Activated T-cell treated with anti-CD3 and anti-CD28 coated beads, Interleukin-2, amount 50 U/mL, for 48 hours (primary cell): Measurements from ENCODE around the gene DNM3.

Experiments
- DNase-seq, 2 experiments: peaks; one replicate each; pipeline ENCODE4 v3.0.0-alpha.2; 2020

The DNM3 gene

DNA sequence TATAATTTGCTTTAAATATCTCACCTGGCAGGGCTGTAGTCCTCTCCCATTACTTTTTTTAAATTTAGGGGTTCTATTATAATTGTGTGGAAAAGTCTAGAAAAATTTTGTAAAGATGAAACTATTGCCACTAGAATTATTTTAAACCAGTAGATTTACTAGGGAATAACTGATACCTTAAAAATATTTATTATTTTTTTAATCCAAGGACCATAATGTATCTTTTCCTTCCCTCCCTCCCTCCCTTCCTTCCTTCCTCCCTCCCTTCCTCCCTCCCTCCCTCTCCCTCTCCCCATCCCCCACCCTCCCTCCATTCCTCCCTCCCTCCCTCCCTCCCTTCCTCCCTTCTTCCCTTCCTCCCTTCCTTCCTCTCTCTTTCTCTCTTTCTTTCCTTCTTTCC lies 90.5 kb downstream of the DNM3 start:
- no peak for DNase-seq

DNA sequence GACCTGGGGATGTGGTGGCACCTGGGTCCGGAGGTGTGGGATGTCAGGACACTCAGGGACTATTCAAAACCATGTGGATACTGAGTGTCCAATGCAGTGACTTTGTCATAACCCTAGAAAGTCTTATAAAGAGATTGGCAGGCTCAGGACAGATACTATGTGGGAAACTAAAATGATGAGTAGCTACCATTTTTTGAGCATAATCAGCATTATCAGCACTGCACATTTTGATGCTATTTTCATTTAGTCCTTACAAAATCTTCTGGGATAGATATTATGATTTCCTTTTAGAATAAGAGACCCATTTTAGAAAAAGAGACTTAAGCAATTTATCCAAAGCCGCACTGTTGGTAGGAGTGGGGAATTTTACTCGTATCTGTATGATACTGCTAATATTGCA lies 93.4 kb downstream of the DNM3 start:
- DNase-seq = no peak

DNA sequence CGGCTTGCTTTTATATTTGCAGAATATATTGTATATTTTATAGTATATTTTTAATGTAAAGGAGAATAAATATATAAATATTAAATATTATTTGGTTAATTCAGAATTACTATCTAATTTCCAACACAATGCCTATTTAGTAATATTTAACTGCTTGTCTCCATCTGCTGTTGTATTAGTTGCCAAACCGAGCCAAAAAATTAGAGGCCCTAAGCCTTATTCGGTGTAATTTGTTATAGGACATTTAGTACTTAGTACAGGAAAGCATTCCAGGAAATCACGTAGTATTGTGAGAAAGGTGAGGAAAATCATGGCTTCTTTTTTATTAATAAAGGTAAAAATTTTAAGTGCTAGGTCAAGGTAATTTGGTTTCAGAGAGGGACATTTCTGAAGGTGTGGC lies 93.8 kb downstream of the DNM3 start:
- DNase-seq = no peak

DNA sequence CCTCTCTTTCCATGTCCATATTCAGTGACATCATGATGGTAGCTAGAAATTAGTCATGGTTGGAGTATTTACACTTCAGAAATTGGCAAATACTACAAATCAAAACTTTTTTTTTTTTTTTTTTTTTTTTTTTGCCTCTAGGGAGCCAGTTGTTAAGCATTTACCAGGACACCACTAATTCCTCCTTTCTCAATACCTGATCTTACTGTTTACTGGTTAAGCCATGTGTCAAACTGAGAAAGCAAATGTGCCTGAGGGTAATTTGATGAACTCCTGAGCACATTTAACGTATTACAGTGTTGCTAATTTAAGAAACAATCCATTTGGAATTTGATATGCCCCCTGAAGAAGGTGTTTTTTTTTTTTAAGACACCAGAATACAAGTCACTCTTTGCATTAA lies 94.4 kb downstream of the DNM3 start:
- no peak for DNase-seq

DNA sequence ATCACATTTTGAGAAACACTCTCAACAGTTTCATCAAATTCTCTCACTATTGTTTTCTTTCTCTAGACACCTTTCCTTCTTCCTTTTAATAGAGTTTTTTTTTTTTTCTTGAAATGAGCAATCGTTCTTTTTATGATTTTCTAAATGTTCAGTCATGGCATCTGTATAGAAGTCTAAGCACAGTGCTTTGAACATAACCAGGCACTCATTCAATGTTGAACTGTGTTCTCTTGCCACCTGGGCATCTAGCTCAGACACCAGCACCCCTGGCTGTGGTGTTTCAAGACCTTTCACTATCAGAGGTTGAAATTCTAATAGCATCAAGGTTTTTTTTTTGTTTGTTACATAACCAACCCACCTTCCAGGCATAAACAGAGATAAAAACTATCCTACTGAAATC lies 96.6 kb downstream of the DNM3 start:
- DNase-seq = no peak

DNA sequence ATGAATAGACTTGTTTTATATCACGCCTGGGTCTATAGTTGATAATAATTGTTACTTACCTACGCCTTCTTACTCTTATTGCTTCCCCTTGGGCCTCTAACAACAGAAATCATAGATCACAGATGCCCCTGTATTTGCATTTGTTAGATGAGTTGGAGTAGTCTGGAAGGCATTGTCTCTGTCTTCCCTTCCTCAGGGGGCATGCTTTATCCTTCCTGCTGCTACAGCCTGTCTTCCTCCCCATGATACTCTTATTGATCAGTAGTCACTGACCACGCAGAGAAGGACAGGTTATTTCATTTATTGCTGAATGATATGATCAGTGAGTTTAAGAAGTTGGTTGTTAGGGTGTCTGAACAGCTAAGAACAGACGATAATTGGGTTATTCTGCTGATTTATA lies 98.4 kb downstream of the DNM3 start:
- no peak for DNase-seq

DNA sequence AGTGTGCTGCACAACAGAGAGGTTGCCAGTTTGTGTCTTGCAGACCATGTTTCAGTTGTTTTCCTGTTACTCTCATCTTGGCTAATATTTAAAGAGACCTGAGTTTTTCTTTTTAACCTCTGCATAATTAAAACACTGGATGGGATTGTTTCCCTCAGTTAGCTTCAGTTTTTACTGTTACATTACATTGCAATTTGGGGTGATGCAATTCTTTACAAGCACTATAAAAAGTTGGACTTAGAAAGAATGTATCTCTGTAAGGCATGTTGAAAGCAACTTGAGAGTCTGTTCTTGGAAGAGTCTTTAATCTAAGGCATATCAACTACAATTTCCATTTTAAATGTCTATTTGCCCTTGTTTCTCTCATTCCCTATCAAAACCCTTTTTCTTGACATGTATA lies 99.1 kb downstream of the DNM3 start:
- no peak for DNase-seq

DNA sequence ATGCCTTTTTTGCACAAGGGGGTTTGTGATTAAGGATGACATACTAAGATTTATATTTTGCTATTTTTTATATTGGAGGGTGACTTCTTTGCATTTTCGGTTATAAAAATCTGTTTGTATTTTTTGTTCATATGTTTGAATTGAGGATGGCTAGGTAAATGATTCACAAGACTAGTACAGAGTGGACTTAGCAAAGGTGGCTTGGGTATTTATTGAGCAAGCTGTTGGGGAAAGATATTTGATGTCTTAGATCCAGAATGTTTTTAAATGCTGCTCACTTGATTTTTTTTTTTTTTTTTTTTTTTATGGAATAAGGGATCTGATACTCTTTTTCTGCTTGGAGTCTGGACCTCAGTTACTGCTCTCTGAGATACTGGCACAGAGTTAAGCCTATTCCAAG lies 100.6 kb downstream of the DNM3 start:
- DNase-seq = no peak

DNA sequence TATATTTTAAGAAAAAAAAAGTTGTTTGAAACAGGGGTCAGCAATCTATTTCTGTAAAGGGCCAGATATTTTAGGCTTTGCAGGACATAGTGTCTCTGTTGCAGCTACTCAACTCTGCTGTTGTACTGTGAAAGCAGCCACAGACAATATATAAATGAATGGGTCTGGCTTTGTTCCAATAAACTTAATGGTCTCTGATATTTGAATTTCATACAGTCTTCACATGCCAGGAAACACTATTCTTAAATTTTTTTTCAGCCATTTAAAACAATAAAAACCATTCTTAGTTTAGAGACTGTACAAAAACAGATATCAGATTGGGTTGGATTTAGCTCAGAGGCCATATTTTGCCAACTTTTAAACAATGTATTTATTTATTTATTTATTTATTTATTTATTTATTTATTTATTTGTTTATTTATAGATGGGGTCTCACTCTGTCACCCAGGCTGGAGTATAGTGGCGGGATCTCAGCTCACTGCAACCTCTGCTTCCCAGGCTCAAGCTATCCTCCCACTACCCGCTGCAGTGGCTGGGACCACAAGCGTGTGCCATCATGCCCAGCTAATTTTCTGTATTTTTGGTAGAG lies 102.8 kb downstream of the DNM3 start:
- no peak for DNase-seq

DNA sequence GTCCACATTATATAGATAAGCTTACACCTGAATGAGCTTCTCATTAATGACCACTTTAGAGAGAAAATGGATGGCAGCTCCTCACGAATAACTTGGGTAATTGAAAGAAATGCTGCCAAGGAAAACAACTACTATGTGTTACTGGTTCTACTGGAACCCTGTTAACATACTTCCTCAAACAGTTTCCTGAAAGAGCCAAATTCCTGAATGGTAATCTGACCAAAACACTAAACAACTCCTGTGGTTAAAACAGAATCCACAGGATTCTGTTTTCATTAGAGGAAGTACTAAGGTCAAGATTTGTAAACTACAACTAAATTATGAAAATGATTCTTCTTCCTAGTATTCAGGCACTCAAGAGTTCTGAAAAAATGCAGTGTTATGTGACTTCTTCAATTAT lies 107.2 kb downstream of the DNM3 start:
- no peak for DNase-seq

DNA sequence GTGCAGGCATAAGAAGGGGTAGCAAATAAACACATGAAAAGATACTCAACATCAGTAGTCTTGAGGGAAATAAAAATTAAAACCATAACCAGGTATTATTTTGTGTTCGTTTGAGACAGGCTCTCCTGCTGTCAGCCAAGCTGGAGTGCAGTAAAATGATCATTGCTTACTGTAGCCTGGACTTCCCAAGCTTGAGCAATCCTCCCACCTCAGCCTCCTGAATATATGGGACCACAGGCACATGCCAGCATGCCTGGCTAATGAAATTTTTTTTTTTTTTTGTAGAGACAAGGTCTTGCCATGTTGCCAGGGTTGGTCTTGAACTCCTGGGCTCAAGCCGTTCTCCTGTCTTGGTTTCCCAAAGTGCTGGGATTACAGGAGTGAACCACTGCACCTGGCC lies 108.0 kb downstream of the DNM3 start:
- DNase-seq = no peak

DNA sequence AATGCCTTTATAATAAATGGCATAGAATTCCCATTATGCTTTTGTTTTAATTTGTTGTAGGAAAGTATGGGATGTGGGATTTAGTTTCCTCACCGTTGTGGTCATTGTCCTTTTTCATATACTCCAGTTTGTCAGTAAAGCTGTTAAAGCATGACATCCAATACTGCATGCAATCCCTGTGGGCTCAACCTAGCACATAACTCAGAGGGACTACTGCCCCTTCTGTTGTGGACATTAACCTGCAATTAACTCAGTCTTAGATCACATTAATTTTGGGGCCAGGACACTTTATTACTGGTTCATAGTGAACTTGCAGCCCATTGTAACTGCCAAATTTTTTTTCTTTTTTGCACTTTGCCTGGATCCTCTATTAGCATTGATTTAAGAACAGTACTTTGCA lies 112.5 kb downstream of the DNM3 start:
- DNase-seq = no peak

DNA sequence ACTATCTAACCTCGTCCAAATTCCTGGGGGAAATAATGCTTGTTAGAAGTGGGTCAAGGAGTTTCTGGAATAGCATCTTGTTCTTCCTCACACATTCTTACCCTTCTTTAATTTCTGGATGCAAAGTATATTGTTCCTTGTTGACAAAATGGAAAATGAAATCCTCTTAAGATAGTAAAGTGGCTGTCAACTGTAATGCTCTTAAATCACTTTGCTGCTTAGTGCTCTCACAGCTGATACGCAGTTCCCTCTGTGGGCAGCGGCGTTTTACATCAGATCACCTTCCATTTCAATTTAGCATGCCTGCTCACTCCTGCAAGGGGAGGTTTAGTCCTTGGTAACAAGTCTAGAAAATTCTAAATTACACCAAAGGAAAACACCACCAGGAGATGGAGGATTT lies 113.1 kb downstream of the DNM3 start:
- DNase-seq = no peak

DNA sequence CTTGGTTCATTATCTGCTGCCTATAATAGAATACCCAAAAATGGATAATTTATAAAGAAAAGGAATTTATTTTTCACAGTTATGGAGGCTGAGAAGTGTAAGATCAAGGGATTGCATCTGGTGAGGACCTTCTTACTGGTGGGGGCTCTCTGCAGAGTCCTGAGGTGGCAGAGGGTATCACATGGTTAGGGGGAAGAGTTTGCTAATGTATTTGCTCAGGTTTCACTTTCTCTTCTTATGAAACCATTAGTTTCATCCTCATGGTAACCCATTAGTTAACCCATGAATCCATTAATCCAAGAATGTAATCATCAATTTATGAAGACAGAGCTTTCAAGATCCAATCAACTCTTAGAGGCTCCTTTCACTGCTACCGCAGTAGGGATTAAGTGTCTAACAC lies 120.6 kb downstream of the DNM3 start:
- DNase-seq = no peak

DNA sequence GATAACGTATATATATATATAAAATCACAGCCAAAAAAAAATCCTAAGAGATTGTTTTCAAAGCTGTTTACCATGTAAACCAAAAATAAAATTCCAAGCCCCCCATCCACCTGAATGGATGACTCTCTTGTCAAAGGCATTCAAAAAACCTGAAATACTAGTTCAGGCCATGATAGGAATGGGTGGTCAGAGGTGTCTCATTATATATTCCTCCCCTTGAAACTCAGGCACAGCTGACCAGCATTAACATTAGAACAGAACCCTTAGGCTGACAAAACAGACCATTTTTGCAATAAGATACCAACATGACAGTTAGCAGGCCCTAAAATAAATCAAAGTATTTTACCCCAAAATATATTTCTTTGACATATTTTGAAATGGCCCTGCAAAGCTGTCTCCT lies 122.5 kb downstream of the DNM3 start:
- no peak for DNase-seq

DNA sequence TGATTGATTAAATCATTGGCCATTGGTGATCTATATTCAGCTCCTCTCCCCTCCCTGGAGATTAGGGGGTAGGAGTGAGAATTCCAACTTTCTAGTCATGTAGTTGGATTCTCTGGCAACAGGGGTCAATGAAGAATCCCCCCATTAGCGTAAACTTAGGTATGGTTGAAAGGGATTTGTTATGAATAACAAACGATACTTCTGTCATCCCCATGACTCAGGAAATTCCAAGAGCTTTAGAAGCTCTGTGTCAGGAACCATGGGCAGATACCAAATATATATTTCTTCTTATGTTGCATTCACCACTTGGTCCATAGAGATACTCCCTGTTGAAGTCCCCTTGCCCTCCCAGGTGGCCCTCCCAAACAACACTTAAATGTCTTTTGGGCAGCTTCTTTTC lies 124.5 kb downstream of the DNM3 start:
- no peak for DNase-seq

DNA sequence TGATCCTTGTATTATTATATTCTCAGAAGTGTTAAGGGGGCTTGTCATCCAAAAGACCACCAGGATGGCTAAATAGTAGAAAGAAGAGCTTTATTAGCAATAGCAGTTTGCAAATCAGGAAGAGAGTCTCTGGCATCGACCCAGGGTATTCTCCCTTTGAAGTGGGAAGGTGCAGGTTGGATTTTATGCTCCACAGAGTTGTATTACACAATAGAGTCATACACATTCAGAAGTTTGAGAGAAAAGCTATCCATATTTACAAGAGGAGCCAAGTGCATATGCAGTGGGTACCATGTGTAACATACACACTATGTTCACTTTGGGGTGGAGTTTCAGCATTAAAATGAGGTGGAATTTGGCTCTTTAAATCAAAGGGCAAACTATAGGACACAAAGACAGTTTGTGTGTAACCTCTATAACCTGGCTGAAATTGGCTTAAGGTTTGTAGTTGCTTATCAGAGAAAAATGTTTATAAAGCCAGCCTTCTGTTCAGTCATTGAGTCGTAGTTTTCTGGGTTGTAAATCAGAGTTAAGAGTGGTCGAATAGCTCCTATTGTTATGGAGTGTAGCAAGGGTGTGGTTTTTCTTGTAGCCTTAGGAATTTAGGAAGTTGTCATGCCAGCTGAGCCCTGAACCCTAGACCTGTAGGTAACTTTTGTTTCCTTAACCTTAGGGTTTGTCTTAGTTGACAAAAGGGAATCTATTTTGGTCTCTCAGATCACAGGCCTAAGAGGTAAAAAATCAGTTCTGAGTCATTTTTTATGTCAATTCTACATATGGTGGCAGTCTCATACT lies 125.3 kb downstream of the DNM3 start:
- no peak for DNase-seq

DNA sequence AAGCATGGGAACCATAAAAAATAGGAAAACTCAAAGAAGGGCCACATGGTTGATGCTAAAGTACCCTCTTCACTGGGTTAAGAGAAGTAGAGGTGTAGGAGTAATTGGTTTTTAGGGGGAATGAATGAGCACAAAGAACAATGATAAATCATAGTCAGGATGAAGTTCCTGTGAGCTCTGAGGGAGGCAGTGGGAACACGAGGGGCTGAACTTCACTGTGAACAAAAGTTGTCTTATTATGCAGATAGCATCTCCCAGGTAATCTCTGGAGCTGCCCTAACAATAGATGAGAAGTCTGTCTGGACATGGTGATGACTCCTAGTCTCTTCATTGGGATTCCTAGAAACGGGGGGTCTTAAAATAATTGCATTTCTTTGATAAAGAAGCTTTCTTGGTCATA lies 127.9 kb downstream of the DNM3 start:
- no peak for DNase-seq

DNA sequence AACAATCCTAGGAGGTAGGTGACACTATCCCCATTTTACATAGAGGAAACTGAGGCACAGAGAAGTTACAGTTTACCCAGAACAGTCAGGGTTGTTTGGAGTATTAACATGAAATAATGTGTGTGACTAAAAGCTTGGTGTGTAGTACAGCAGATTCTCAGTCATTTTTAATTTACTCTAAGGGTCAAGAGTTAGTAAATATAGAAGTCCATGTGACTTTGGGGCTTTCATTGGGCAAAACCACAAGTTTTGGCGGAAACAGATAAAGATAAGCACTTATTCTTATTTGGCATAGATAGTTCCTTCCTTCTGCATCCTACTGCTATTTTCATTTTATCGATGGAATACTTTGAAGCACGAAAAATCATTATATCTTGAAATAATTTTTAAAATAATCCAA lies 128.5 kb downstream of the DNM3 start:
- DNase-seq = no peak

DNA sequence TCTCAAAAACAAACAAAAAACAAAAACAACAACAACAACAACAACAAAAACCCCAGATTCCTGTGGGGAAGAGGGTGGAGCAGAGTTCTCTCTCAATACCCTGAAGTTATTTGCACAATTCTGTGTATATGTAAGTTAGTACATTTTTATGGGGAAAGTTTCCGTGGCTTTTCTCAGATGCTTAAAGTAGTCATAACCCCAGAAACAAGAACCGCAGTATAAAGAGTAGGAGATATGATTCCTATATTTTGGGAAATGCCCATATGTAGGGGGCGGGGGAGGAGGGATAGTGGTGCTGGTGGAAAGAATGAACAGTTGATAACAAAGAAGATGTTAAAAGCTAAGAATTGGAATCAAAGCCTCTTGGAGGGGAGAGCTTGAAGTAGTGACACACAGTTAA lies 131.5 kb downstream of the DNM3 start:
- no peak for DNase-seq

DNA sequence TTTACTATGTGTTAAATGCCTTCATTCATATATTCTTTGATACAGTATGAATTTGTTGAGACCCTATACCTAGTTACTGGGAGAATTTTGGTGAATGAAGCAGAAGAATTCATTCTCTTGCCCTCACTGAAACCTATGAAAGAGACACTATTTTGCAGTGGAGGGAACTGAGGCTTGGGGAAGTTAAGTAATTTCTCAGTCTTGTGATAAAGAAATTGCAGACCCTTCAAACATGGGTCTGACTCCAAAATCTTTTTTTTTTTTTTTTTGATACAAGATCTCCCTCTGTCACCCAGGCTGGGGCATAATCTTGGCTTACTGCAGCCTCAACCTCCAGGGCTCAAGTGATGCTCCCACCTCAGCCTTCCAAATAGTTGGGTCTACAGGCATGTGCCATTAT lies 132.1 kb downstream of the DNM3 start:
- DNase-seq = no peak

DNA sequence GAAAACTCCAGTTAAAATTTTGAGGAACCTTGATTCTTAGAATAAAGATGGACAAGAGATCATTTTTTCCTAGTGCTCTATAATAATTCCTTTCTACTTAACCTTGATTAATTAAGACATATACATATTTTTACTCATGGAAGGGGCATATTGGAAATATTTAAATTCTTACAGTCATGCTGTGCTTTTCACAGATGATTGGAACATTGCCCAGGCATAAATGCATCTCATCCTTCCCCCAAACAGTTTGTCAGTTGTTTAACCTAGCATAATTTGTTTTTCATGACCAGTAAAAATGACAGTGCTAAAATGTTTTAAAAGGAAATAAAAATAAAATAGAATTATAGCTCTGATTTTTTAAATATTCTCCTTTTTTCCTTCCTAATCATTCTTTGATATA lies 140.0 kb downstream of the DNM3 start:
- no peak for DNase-seq

DNA sequence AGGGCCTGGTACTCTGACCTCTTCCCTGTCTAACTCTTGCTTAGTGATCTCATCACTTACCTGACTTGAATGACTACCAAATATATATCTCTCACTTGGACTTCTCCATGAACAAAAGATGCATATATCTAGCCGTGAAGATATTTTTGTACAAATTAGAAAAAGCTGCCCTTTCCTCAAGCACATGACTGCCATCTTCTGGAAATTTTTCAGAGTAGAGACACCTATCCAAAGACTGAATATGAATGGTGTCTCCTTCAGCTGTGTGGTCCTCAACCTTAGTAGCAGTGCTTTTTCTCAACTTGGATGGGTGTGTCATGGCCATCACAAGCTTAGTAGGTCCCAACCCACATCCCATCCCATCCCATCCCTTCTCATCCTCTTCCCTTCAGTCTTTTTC lies 142.3 kb downstream of the DNM3 start:
- DNase-seq = no peak

DNA sequence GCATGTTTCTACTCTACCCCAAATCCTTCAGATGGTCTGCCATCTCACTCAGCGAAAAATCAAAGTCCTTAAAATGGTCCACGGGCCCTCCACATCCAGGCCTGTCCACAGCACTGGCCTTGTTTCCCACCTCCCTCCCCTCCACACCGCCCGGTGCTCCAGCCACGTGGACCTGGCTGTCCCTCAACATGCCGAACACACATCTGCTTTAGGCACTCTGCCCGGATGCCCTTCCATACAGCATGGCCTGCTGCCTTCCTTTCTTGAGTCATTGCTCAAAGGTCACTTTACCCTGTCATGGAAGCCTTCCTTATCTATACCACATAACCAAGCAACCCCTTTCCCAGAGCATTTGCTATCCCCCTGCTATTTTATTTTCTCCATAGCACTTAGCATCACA lies 143.0 kb downstream of the DNM3 start:
- no peak for DNase-seq

DNA sequence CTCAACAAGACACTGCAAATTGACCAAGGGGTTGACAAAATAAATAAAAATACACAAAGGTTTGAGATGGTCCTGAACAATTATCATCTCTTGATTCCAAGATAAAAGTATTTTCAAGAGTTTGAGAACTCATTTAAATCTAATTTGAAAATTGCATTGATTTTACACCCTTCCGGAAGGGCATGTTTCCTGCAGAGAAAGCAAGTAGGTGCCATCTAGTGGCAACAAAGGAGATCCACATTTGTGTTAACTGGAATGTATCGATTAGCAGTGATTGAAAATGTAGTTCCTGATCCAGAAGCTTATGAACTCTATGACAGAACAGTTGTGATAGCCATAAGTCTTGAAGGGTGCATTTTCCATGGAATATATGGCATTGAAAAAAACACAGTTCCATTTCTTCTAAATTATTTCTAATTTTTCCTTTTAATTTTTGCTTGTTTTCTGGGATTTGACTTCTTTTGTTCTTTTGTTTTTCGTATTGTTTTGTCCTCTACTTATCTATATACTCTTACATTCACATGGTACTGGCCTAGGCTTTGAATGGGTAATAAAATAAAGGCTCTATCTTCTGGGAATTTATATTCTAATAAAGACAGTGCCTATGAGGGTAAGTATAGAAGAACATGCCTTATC lies 143.7 kb downstream of the DNM3 start:
- DNase-seq = no peak
